Trophoblast cell (in vitro differentiated cells and primary cell): Measurements from ENCODE around the gene UTY.

Experiments
- DNase-seq, 2 donors: peaks; one replicate each; pipeline ENCODE4 v3.0.0-alpha.2; 2016
- H2AFZ ChIP-seq: 2 replicates; pipeline ENCODE4 v1.6.1; 2013; ENCODE audit warnings: low read length, moderate library complexity, mild to moderate bottlenecking; ENCODE audit not compliant: insufficient read depth, poor library complexity
- H2AK5ac ChIP-seq: 2 replicates; pipeline ENCODE4 v1.6.1; 2013; ENCODE audit warnings: mild to moderate bottlenecking, low read length
- H2BK120ac ChIP-seq: 2 replicates; pipeline ENCODE4 v1.6.1; 2013; ENCODE audit warnings: low read length, mild to moderate bottlenecking, moderate library complexity; ENCODE audit not compliant: insufficient read depth, poor library complexity
- H2BK12ac ChIP-seq: 2 replicates; pipeline ENCODE4 v1.6.1; 2013; ENCODE audit warnings: mild to moderate bottlenecking, low read length, moderate library complexity
- H2BK5ac ChIP-seq: 2 replicates; pipeline ENCODE4 v1.6.1; 2013; ENCODE audit warnings: low read length, low read depth, moderate library complexity, mild to moderate bottlenecking; ENCODE audit not compliant: poor library complexity
- H3K14ac ChIP-seq: 2 replicates; pipeline ENCODE4 v1.6.1; 2013; ENCODE audit warnings: mild to moderate bottlenecking, low read length
- H3K18ac ChIP-seq: 2 replicates; pipeline ENCODE4 v1.6.1; 2013; ENCODE audit warnings: mild to moderate bottlenecking, low read length
- H3K23ac ChIP-seq: 2 replicates; pipeline ENCODE4 v1.6.1; 2013; ENCODE audit warnings: low read length
- H3K27ac ChIP-seq: 2 replicates; pipeline ENCODE4 v1.5.1; 2013; ENCODE audit warnings: low read depth, mild to moderate bottlenecking, inconsistent platforms, low read length, moderate library complexity
- H3K27me3 ChIP-seq: 2 replicates; pipeline ENCODE4 v1.6.1; 2013; ENCODE audit warnings: inconsistent platforms, mild to moderate bottlenecking, low read length, moderate library complexity; ENCODE audit not compliant: insufficient read depth
- H3K36me3 ChIP-seq, 2 experiments: 1 replicate in 1 of 2; 2 replicates in 1 of 2; pipeline ENCODE4 v1.6.1; 2013; ENCODE audit warnings: low read length in 2 of 2, mild to moderate bottlenecking in 2 of 2, moderate library complexity in 1 of 2; ENCODE audit not compliant: insufficient read depth in 2 of 2, control insufficient read depth in 1 of 2
- H3K4ac ChIP-seq: 2 replicates; pipeline ENCODE4 v1.6.1; 2013; ENCODE audit warnings: low read depth, mild to moderate bottlenecking, low read length, moderate library complexity
- H3K4me1 ChIP-seq, 2 experiments: 1 replicate in 1 of 2; 2 replicates in 1 of 2; pipeline ENCODE4 v1.6.1; 2013; ENCODE audit warnings: low read length in 2 of 2, mild to moderate bottlenecking in 2 of 2, moderate library complexity in 1 of 2; ENCODE audit not compliant: insufficient read depth in 2 of 2, control insufficient read depth in 1 of 2
- H3K4me2 ChIP-seq: 2 replicates; pipeline ENCODE4 v1.6.1; 2013; ENCODE audit warnings: inconsistent platforms, mild to moderate bottlenecking, low read length, moderate library complexity
- H3K4me3 ChIP-seq: 2 replicates; pipeline ENCODE4 v1.5.1; 2013; ENCODE audit warnings: mild to moderate bottlenecking, low read depth, low read length, inconsistent platforms
- H3K79me1 ChIP-seq: one replicate; pipeline ENCODE4 v1.6.1; 2013; ENCODE audit warnings: low read length
- H3K79me2 ChIP-seq: 2 replicates; pipeline ENCODE4 v1.6.1; 2013; ENCODE audit warnings: low read length, mild to moderate bottlenecking; ENCODE audit not compliant: control insufficient read depth, insufficient read depth, poor library complexity
- H3K9ac ChIP-seq: 2 replicates; pipeline ENCODE4 v1.6.1; 2013; ENCODE audit warnings: mild to moderate bottlenecking, low read length
- H3K9me3 ChIP-seq: 2 replicates; pipeline ENCODE4 v1.6.1; 2013; ENCODE audit warnings: low read depth, mild to moderate bottlenecking, control low read depth, inconsistent platforms, low read length; ENCODE audit not compliant: insufficient read depth
- H4K12ac ChIP-seq: 2 replicates; pipeline ENCODE4 v1.6.1; 2013; ENCODE audit warnings: low read depth, mild to moderate bottlenecking, low read length, moderate library complexity
- H4K8ac ChIP-seq: 2 replicates; pipeline ENCODE4 v1.6.1; 2013; ENCODE audit warnings: low read depth, mild to moderate bottlenecking, low read length, moderate library complexity
- H4K91ac ChIP-seq: one replicate; pipeline ENCODE4 v1.6.1; 2013; ENCODE audit warnings: low read depth, mild to moderate bottlenecking, low read length, moderate library complexity
- WGBS: extraction: QIAGEN DNeasy Blood & Tissue Kit; methylation state at CpG from one replicate; pipeline ENCODE4 v1.1.7; 2013; ENCODE audit warnings: missing lambda C conversion rate; ENCODE audit not compliant: insufficient read length, insufficient coverage; ENCODE audit errors: extremely low coverage; 5-methylcytosine and 5-hydroxymethylcytosine counted together

The UTY gene

DNA sequence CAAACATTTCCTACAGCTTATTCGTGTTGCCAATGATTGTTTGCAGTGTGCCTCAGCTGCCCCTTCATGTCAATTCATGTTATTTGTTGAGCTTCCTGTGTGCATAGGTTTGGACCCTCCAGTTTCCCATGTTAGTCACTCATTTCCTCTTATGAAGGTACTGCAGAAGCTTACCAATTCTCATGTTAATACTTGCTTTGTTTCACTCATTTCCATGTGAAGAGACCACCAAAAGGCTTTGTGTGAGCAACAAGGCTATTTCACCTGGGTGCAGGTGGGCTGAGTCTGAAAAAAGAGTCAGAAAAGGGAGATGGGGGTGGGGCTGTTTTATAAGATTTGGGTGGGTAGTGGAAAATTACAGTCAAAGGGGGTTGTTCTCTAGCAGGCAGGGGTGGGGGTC, 274.6 kb downstream of the UTY start:
- Histone ChIP-seq H3K14ac (no peak overlapping the region), H4K12ac (no peak overlapping the region), H3K4ac (no peak overlapping the region), H3K27me3 (no peaks in the 10 kb centered on the region), H3K18ac (no peak overlapping the region), H3K4me1 (no peaks in the 10 kb centered on the region), H4K91ac (no peak overlapping the region), H2BK5ac (no peak overlapping the region), H3K9ac (no peak overlapping the region), H3K36me3 (no peaks in the 10 kb centered on the region), H2AFZ (no peak overlapping the region), H3K79me1 (no peaks in the 10 kb centered on the region), H3K27ac (no peak overlapping the region), H2AK5ac (no peak overlapping the region), H2BK120ac (no peak overlapping the region), H3K9me3 (no peaks in the 10 kb centered on the region), H4K8ac (no peak overlapping the region), H3K4me2 (no peak overlapping the region), H3K23ac (no peak overlapping the region), H3K79me2 (no peaks in the 10 kb centered on the region), H3K4me3 (no peak overlapping the region), H2BK12ac (no peak overlapping the region)
- no CpG with 5 or more reads among the region's 1 CpG for WGBS
- DNase-seq, result no peak
